DOHH2 (cell line): ENCODE measurements around the gene RAB39A.
A peak's percentile ranks its signal among the peaks of the same experiment; 100 is the strongest.

Experiments
- CTCF ChIP-seq: fragments of 200-600 bp; sonication (generic); IDR thresholded peaks from one replicate; pipeline ENCODE4 v1.5.1; 2014; ENCODE audit warnings: antibody characterized with exemption, mild to moderate bottlenecking, low read depth, low read length; ENCODE audit not compliant: poor library complexity, severe bottlenecking
- EZH2phosphoT487 ChIP-seq: fragments of 200-600 bp; sonication (generic); IDR thresholded peaks from 2 replicates; pipeline ENCODE4 v1.6.1; 2017; ENCODE audit warnings: borderline replicate concordance, mild to moderate bottlenecking, antibody characterized with exemption, low read length, moderate library complexity, mixed read lengths

- peak; percentile 96 for TF ChIP-seq CTCF
- no peak for TF ChIP-seq EZH2phosphoT487
These were observed 11.5 kb upstream of the RAB39A start for GRCh38 chr11:107916671-107917241.
